Activated naive CD4-positive, alpha-beta T cell treated with anti-CD3 and anti-CD28 coated beads for 36 hours (primary cell): ENCODE measurements around the gene KRT28. TPM values are rescaled to one million over a fixed set of nuclear protein-coding genes. Genes with fewer than 3 reads are reported as not detected.

Experiments
- CTCF ChIA-PET: fragments of 350-600 bp; sonication (Branson Sonifier 250); formaldehyde crosslinking; loops from one replicate; lab custom pipeline; 2021; ENCODE audit warnings: antibody characterized with exemption; lab: Charles Lee
- DNase-seq: peaks from one replicate; pipeline ENCODE4 v3.0.0-alpha.2; 2020
- H3K27ac Mint-ChIP-seq: one replicate; pipeline ENCODE4 v1.8.0; 2021; ENCODE audit warnings: mild to moderate bottlenecking, mixed read lengths
- H3K27me3 Mint-ChIP-seq: one replicate; pipeline ENCODE4 v1.8.0; 2021; ENCODE audit warnings: low read depth, mixed read lengths
- H3K36me3 Mint-ChIP-seq: one replicate; pipeline ENCODE4 v1.8.0; 2021; ENCODE audit warnings: low read depth, mixed read lengths
- H3K4me1 Mint-ChIP-seq: one replicate; pipeline ENCODE4 v1.8.0; 2021; ENCODE audit warnings: low read depth, mixed read lengths
- H3K4me3 Mint-ChIP-seq: one replicate; pipeline ENCODE4 v1.8.0; 2021; ENCODE audit warnings: mild to moderate bottlenecking, moderate library complexity, mixed read lengths
- H3K9me3 Mint-ChIP-seq: one replicate; pipeline ENCODE4 v1.8.0; 2021; ENCODE audit warnings: mixed read lengths
- intact Hi-C: fragments of 100-400 bp; cut with micrococcal nuclease; formaldehyde crosslinking; loops from one replicate; pipeline ENCODE4 v1.15.1; 2023
- total RNA-seq, 2 experiments: library from RNA; stranded (reverse); gene quantifications; one replicate each; pipeline ENCODE4 v1.2.3, GENCODE V29; 2021

Gene KRT28
- total RNA-seq, 2 experiments from 2014 or later, result not detected

GRCh38 chr17:40827746-40828453, 28.1 kb upstream of the KRT28 start:
- DNase-seq, result no peak
- intact Hi-C loops, result no loop called here

DNA sequence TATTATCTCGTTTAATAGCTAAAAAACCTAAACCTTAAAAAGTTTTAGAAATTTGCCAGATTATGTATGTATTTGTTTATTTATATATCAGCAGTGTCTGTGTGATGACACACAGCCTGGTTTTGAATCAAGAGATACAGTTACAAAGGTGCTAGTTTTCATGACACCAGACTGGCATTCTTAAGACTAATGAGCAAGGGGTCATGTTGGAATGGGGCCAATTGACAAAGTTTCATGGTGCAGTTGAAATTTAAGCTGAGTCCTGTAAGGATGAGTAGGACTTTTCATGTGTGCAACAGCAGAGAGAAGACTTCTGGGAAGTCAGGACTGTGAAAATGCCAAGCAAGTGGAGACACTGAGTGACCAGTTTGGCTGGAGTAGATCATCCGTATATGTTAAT, 25.8 kb upstream of the KRT28 start:
- Mint-ChIP-seq H3K27ac (no peak overlapping the region), H3K4me1 (peaks cover 9% of the 10 kb centered on the region), H3K27me3 (peaks cover 5% of the 10 kb centered on the region), H3K9me3 (no peaks in the 10 kb centered on the region), H3K36me3 (peaks cover 11% of the 10 kb centered on the region), H3K4me3 (no peak overlapping the region)
- no peak for DNase-seq
- CTCF ChIA-PET, result interaction anchor here (1.5 kb wide), 1 partner anchor 837 kb away, joined by 3 read pairs; no protein-coding TSS in a partner anchor
- intact Hi-C loops, result no loop called here

More at GRCh38 chr17:40827746-40828453, 28.1 kb upstream of the KRT28 start:
- Mint-ChIP-seq H3K4me3 (no peak overlapping the region), H3K27ac (peak overlapping the region; percentile 77), H3K9me3 (no peaks in the 10 kb centered on the region), H3K27me3 (peaks cover 5% of the 10 kb centered on the region), H3K36me3 (peaks cover 4% of the 10 kb centered on the region), H3K4me1 (peaks cover 9% of the 10 kb centered on the region)
- CTCF ChIA-PET, result no interaction called here

GRCh38 chr17:40824015-40824832, 24.5 kb upstream of the KRT28 start:
- H3K9me3 Mint-ChIP-seq, result no peaks in the 10 kb centered on the region
- peaks cover 10% of the 10 kb centered on the region for H3K36me3 Mint-ChIP-seq
- H3K4me1 Mint-ChIP-seq, result peaks cover 19% of the 10 kb centered on the region
- CTCF ChIA-PET, result no interaction called here
- intact Hi-C loops, result no loop called here
- H3K4me3 Mint-ChIP-seq, result no peak overlapping the region
- no peak overlapping the region for H3K27ac Mint-ChIP-seq
- no peak for DNase-seq
- H3K27me3 Mint-ChIP-seq, result peaks cover 5% of the 10 kb centered on the region

GRCh38 chr17:40822132-40822812, 22.5 kb upstream of the KRT28 start, which contains the start of gene KRT10:
TSS of gene KRT10 (minus strand) at chr17:40822614. CDS start at chr17:40822585, 29 bp downstream.
- peaks cover 15% of the 10 kb centered on the region for H3K4me1 Mint-ChIP-seq
- no peak within 1 kb of the TSS for H3K4me3 Mint-ChIP-seq
- peaks cover 5% of the 10 kb centered on the region for H3K27me3 Mint-ChIP-seq
- no peaks in the 10 kb centered on the region for H3K9me3 Mint-ChIP-seq
- no peak for DNase-seq
- intact Hi-C loops, result no loop called here
- CTCF ChIA-PET, result no interaction called here
- H3K27ac Mint-ChIP-seq, result no peak within 1 kb of the TSS
- peaks cover 16% of the 10 kb centered on the region for H3K36me3 Mint-ChIP-seq

- DNase-seq, result no peak
- Mint-ChIP-seq H3K27ac (no peak overlapping the region), H3K9me3 (no peaks in the 10 kb centered on the region), H3K4me1 (peaks cover 14% of the 10 kb centered on the region), H3K27me3 (peaks cover 5% of the 10 kb centered on the region), H3K36me3 (peaks cover 20% of the 10 kb centered on the region), H3K4me3 (no peak overlapping the region)
- intact Hi-C loops, result no loop called here
- CTCF ChIA-PET, result no interaction called here
Measured at GRCh38 chr17:40821536-40821935, 21.8 kb upstream of the KRT28 start.

DNA sequence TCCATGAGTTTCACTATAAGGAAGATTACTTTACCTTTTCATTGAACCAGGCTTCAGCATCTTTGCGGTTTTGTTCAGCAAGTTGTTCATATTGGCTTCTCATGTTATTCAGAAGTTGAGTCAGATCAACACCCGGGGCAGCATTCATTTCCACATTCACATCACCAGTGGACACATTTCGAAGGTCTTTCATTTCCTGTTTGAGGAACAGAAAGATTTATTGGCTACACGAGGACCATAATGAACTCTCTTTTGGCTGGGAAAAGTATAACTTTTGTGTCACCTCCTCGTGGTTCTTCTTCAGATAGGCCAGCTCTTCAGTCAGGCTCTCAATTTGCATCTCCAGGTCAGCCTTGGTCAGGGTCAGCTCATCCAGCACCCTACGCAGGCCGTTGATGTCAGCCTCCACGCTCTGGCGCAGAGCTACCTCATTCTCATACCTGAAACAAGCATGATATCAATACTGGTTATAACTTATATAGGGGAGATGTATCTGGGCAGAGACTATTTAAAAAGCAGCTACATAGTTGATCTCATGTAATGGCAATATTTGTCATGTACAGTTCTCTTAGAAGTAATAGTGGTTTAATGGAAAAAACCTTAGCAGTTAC, 20.6 kb upstream of the KRT28 start:
- CTCF ChIA-PET, result interaction anchor here (1.4 kb wide), 1 partner anchor 91 kb away, joined by 4 read pairs; no protein-coding TSS in a partner anchor
- no peak overlapping the region for H3K27ac Mint-ChIP-seq
- peaks cover 14% of the 10 kb centered on the region for H3K4me1 Mint-ChIP-seq

DNA sequence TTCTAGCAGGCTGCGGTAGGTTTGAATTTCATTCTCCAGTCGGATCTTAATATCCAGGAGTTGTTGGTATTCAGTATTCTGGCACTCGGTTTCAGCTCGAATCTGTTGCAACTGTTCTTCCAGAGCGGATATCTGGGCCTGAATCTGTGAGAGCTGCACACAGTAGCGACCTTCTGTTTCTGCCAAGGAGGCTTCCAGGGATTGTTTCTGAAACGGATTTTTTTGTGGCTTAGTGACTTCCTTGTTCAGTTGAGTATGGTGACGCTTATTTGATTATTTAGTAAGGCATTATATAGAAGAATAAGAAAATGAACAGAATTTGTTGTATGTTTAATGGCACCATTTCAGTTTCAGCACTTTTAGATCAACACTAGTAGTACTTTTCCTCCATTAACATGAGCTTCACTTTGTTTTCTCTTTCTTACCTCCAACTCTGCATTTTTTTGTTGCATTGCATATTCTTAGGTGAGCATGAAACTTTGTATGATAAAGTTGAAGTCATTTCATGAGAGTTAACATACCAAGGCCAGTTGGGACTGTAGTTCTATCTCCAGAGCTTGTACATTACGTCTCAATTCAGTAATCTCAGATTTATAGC, 19.9 kb upstream of the KRT28 start:
- intact Hi-C loops, result loop anchor here (2.0 kb wide), 1 partner anchor 199 kb away; no protein-coding TSS in a partner anchor
- Mint-ChIP-seq H3K36me3 (peaks cover 19% of the 10 kb centered on the region), H3K4me3 (peak overlapping the region; percentile 77), H3K4me1 (peaks cover 14% of the 10 kb centered on the region), H3K27me3 (no peaks in the 10 kb centered on the region), H3K9me3 (no peaks in the 10 kb centered on the region), H3K27ac (peak overlapping the region; percentile 66)
- CTCF ChIA-PET, result interaction anchor here (0.6 to 1.6 kb wide), 3 partner anchors 91 to 730 kb away, joined by 3 to 7 read pairs (median 4); no protein-coding TSS in a partner anchor
- DNase-seq, result no peak

More for the DNA sequence above, 20.6 kb upstream of the KRT28 start:
- Mint-ChIP-seq H3K9me3 (no peaks in the 10 kb centered on the region), H3K27me3 (no peaks in the 10 kb centered on the region), H3K36me3 (peaks cover 20% of the 10 kb centered on the region), H3K4me3 (peak overlapping the region; percentile 77)
- intact Hi-C loops, result no loop called here
- DNase-seq, result no peak

DNA sequence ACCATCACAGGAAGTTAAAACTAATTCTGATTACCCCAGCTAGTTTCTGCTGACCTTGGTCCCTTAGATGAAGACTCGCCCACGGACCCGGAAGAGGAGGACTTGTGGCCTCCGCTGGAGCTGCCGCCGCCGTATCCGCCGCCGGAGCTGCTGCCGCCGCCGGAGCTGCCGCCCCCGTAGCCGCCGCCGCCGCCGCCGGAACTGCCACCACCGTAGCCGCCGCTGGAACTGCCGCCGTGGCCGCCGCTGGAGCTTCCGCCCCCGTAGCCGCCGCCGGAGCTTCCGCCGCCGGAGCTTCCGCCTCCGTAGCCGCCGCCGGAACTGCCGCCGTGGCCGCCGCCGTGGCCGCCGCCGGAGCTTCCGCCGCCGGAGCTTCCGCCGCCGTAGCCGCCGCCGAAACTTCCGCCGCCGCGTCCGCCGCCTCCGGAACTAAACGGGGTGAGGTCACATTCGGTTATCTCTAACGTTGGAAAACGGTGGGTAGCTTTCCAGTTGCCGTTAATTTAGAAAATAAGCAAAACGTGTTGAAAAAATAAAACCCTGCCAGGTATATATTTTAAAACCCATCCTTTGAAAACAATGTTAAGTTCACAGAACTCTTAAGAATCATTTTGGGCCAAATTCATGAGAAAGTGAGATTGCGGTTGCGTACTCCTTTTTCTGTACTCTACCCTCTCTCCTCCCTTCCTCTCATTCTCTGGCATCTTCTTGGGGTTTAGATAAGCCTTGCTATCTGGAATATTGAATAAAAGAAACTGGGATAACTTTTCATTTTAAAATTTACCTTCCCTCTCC, 19.2 kb upstream of the KRT28 start:
- Mint-ChIP-seq H3K4me3 (peak overlapping the region; percentile 91), H3K36me3 (peaks cover 19% of the 10 kb centered on the region), H3K9me3 (no peaks in the 10 kb centered on the region), H3K27ac (peak overlapping the region; percentile 91), H3K4me1 (peaks cover 14% of the 10 kb centered on the region), H3K27me3 (peaks cover 4% of the 10 kb centered on the region)
- CTCF ChIA-PET, result interaction anchor here (0.6 to 1.6 kb wide), 6 partner anchors 15 to 877 kb away, joined by 3 to 7 read pairs (median 4); no protein-coding TSS in a partner anchor
- peak; percentile 87 for DNase-seq
- intact Hi-C loops, result loop anchor here (2.0 kb wide), 1 partner anchor 198 kb away; no protein-coding TSS in a partner anchor

- peak overlapping the region; percentile 91 for H3K27ac Mint-ChIP-seq
- DNase-seq, result no peak
- H3K4me1 Mint-ChIP-seq, result peaks cover 14% of the 10 kb centered on the region
- H3K9me3 Mint-ChIP-seq, result no peaks in the 10 kb centered on the region
- CTCF ChIA-PET, result interaction anchor here (0.8 to 1.6 kb wide), 5 partner anchors 15 to 878 kb away, joined by 4 to 7 read pairs (median 5); no protein-coding TSS in a partner anchor
- peaks cover 7% of the 10 kb centered on the region for H3K27me3 Mint-ChIP-seq
- intact Hi-C loops, result loop anchor here (2.0 kb wide), 1 partner anchor 198 kb away; no protein-coding TSS in a partner anchor
- peak overlapping the region; percentile 91 for H3K4me3 Mint-ChIP-seq
- peaks cover 19% of the 10 kb centered on the region for H3K36me3 Mint-ChIP-seq
Measured at GRCh38 chr17:40818343-40818732, 18.6 kb upstream of the KRT28 start.

- intact Hi-C loops, result no loop called here
- Mint-ChIP-seq H3K4me1 (peaks cover 14% of the 10 kb centered on the region), H3K9me3 (no peaks in the 10 kb centered on the region), H3K36me3 (peaks cover 15% of the 10 kb centered on the region), H3K27ac (no peak overlapping the region), H3K4me3 (peak overlapping the region; percentile 56), H3K27me3 (peaks cover 15% of the 10 kb centered on the region)
- CTCF ChIA-PET, result no interaction called here
- no peak for DNase-seq
Measured at GRCh38 chr17:40817103-40817682, 17.4 kb upstream of the KRT28 start.
